B cell (primary cell): ENCODE results near the gene CA9. TPM values are rescaled to one million over a fixed set of nuclear protein-coding genes. Genes with fewer than 3 reads are reported as not detected.

Source experiments
- ATAC-seq: fragments of 200-7000 bp; cut with Tn5 transposase; one replicate; pipeline ENCODE4 v1.10.0; 2021; ENCODE audit warnings: low read depth, mild to moderate bottlenecking, moderate number of reproducible peaks, moderate library complexity
- CTCF ChIA-PET: fragments of 350-600 bp; sonication (Branson Sonifier 250); formaldehyde crosslinking; loops from one replicate; lab custom pipeline; 2021; ENCODE audit warnings: antibody characterized with exemption, inconsistent platforms; lab: Charles Lee
- POLR2A ChIA-PET: fragments of 350-600 bp; sonication (Branson Sonifier 250); formaldehyde crosslinking; loops from one replicate; lab custom pipeline; 2021; ENCODE audit warnings: antibody characterized with exemption; lab: Charles Lee
- DNase-seq: peaks from one replicate; pipeline ENCODE4 v3.0.0; 2013
- H2AFZ ChIP-seq: 2 replicates; pipeline ENCODE4 v1.6.1; 2012; ENCODE audit warnings: mild to moderate bottlenecking, low read depth, low read length; ENCODE audit not compliant: insufficient read depth, poor library complexity, severe bottlenecking
- H3K27ac ChIP-seq, 2 donors: 1 replicate in 1 of 2; 2 replicates in 1 of 2; pipeline ENCODE4 v1.5.1; 2012 to 2013; ENCODE audit warnings: low read length in 2 of 2, mild to moderate bottlenecking in 2 of 2, moderate library complexity in 1 of 2
- H3K27me3 ChIP-seq, 4 experiments: fragments of 200-600 bp in 1 of 4; sonication (generic) in 1 of 4; replicated peaks in 1 of 4; 1 replicate in 2 of 4; 2 replicates in 2 of 4; pipeline versions ENCODE4 v1.6.1 to v1.7.0; 2013 to 2016; ENCODE audit warnings: low read length in 3 of 4, mild to moderate bottlenecking in 2 of 4, mixed read lengths in 1 of 4, moderate library complexity in 1 of 4; ENCODE audit not compliant: insufficient read depth in 4 of 4, control insufficient read depth in 3 of 4; ENCODE audit errors: control extremely low read depth in 1 of 4
- H3K36me3 ChIP-seq, 2 experiments: replicated peaks in 1 of 2; 1 replicate in 1 of 2; 2 replicates in 1 of 2; pipeline versions ENCODE4 v1.6.1 to v1.7.1; 2013; ENCODE audit warnings: low read length in 1 of 2; ENCODE audit not compliant: insufficient read depth in 2 of 2, control insufficient read depth in 1 of 2; ENCODE audit errors: control extremely low read depth in 1 of 2, extremely low read depth in 1 of 2
- H3K4me1 ChIP-seq, 2 donors: fragments of 200-600 bp in 1 of 2; sonication (generic) in 1 of 2; 1 replicate in 1 of 2; 2 replicates in 1 of 2; pipeline versions ENCODE4 v1.5.1 to v1.6.1; 2013 to 2017; ENCODE audit warnings: low read length in 2 of 2; ENCODE audit not compliant: control insufficient read depth in 2 of 2, insufficient read depth in 2 of 2
- H3K4me2 ChIP-seq: replicated peaks from 2 replicates; pipeline ENCODE3; 2012; ENCODE audit warnings: mild to moderate bottlenecking, low read depth, low read length; ENCODE audit not compliant: poor library complexity, severe bottlenecking
- H3K4me3 ChIP-seq, 5 experiments: fragments of 200-600 bp in 1 of 5; sonication (generic) in 1 of 5; 1 replicate in 3 of 5; 2 replicates in 2 of 5; pipeline versions ENCODE4 v1.5.1 to v1.7.0; 2011 to 2016; ENCODE audit warnings: low read length in 4 of 5, mild to moderate bottlenecking in 4 of 5, low read depth in 2 of 5, control low read depth in 1 of 5, moderate library complexity in 1 of 5; ENCODE audit not compliant: insufficient read depth in 1 of 5; ENCODE audit errors: control extremely low read depth in 1 of 5, extremely low read depth in 1 of 5
- H3K79me2 ChIP-seq: fragments of 200-600 bp; sonication (generic); one replicate; pipeline ENCODE4 v1.6.0; 2016; ENCODE audit warnings: low read length; ENCODE audit not compliant: control insufficient read depth, insufficient read depth
- H3K9ac ChIP-seq: fragments of 200-600 bp; sonication (generic); 2 replicates; pipeline ENCODE4 v1.6.1; 2017; ENCODE audit warnings: mild to moderate bottlenecking, low read length, moderate library complexity
- H3K9me3 ChIP-seq, 3 donors: one replicate each; pipeline versions ENCODE4 v1.6.1 to v1.7.1; 2013; ENCODE audit warnings: low read length in 2 of 3; ENCODE audit not compliant: control insufficient read depth in 2 of 3, insufficient read depth in 1 of 3; ENCODE audit errors: control extremely low read depth in 1 of 3
- H4K20me1 ChIP-seq: 2 replicates; pipeline ENCODE4 v1.6.0; 2012; ENCODE audit warnings: mild to moderate bottlenecking, low read length; ENCODE audit not compliant: insufficient read depth, control insufficient read depth, poor library complexity, severe bottlenecking
- H3K27ac Mint-ChIP-seq: one replicate; pipeline ENCODE4 v1.8.0; 2021; ENCODE audit warnings: mixed read lengths
- H3K27me3 Mint-ChIP-seq: one replicate; pipeline ENCODE4 v1.8.0; 2021; ENCODE audit warnings: mixed read lengths
- H3K4me1 Mint-ChIP-seq: one replicate; pipeline ENCODE4 v1.8.0; 2021; ENCODE audit warnings: mixed read lengths
- H3K4me3 Mint-ChIP-seq: one replicate; pipeline ENCODE4 v1.8.0; 2021; ENCODE audit warnings: mixed read lengths
- H3K9me3 Mint-ChIP-seq: one replicate; pipeline ENCODE4 v1.8.0; 2022; ENCODE audit warnings: mixed read lengths; ENCODE audit not compliant: insufficient read depth
- EZH2 ChIP-seq: IDR thresholded peaks from 2 replicates; pipeline ENCODE4 v1.6.1; 2012; ENCODE audit warnings: borderline replicate concordance, low read depth, mild to moderate bottlenecking, moderate library complexity, low read length; ENCODE audit not compliant: insufficient read depth, poor library complexity, severe bottlenecking
- WGBS: methylation state at CpG from one replicate; pipeline ENCODE4 v1.1.5; 2013; ENCODE audit warnings: missing lambda C conversion rate; ENCODE audit not compliant: insufficient coverage; 5-methylcytosine and 5-hydroxymethylcytosine counted together
- intact Hi-C: fragments of 100-400 bp; cut with micrococcal nuclease; formaldehyde crosslinking; loops from one replicate; pipeline ENCODE4 v1.10.0; 2022
- polyA plus RNA-seq: library from polyadenylated mRNA; depleted of rRNA; stranded (reverse); fragments of >200 nt; gene quantifications from 2 replicates; pipeline ENCODE4 v1.2.3, GENCODE V29; 2012
- total RNA-seq, 2 donors: library from RNA; stranded (reverse); fragments of 120-200 nt in 1 of 2; gene quantifications; 1 replicate in 1 of 2; 2 replicates in 1 of 2; pipeline versions ENCODE4 v1.2.3 to v1.2.4, GENCODE V29; 2013 to 2022
- TF ChIP-seq, protein P1 (sequence below): fragments of 200-600 bp; IDR thresholded peaks from one replicate; pipeline ENCODE4 v1.8.0; 2022; ENCODE audit warnings: antibody characterized with exemption, mild to moderate bottlenecking

The CA9 gene
- total and polyA plus RNA-seq, 2 donors (not counting 1 experiment from before 2014, with no cell fraction given) = not detected

GRCh38 chr9:35729700-35730485, 56.2 kb downstream of the CA9 start:
- Mint-ChIP-seq H3K4me3 (no peak overlapping the region), H3K4me1 (peaks cover 13% of the 10 kb centered on the region), H3K9me3 (no peaks in the 10 kb centered on the region), H3K27me3 (no peaks in the 10 kb centered on the region), H3K27ac (no peak overlapping the region)
- Histone ChIP-seq H3K4me1 (peaks cover 63 to 67% of the 10 kb centered on the region in 2 donors), H4K20me1 (peaks cover 52% of the 10 kb centered on the region), H3K36me3 (peaks cover under 1 to 37% of the 10 kb centered on the region in 2 experiments), H3K4me2 (peak overlapping the region; percentile 89), H3K27me3 (no peaks in the 10 kb centered on the region), H3K79me2 (peaks cover 80% of the 10 kb centered on the region), H3K27ac (peak overlapping the region in 1 of 2 donors; percentile 92), H3K9me3 (no peaks in the 10 kb centered on the region), H2AFZ (peak overlapping the region; percentile 25), H3K4me3 (peak overlapping the region; percentile 16 to 86 (median 52)), H3K9ac (peak overlapping the region; percentile 84)
- TF ChIP-seq, protein P1, sequence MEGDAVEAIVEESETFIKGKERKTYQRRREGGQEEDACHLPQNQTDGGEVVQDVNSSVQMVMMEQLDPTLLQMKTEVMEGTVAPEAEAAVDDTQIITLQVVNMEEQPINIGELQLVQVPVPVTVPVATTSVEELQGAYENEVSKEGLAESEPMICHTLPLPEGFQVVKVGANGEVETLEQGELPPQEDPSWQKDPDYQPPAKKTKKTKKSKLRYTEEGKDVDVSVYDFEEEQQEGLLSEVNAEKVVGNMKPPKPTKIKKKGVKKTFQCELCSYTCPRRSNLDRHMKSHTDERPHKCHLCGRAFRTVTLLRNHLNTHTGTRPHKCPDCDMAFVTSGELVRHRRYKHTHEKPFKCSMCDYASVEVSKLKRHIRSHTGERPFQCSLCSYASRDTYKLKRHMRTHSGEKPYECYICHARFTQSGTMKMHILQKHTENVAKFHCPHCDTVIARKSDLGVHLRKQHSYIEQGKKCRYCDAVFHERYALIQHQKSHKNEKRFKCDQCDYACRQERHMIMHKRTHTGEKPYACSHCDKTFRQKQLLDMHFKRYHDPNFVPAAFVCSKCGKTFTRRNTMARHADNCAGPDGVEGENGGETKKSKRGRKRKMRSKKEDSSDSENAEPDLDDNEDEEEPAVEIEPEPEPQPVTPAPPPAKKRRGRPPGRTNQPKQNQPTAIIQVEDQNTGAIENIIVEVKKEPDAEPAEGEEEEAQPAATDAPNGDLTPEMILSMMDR = peak; percentile 53
- no peak for TF ChIP-seq EZH2
- 11% methylated on average over 6 of the region's 6 CpGs for WGBS
- CTCF ChIA-PET = interaction anchor here (0.6 to 9.7 kb wide), 20 partner anchors 10 to 153 kb away, joined by 3 to 142 read pairs (median 8); partner anchors contain the start of genes CCDC107, GBA2, HINT2 and RGP1
- intact Hi-C loops = loop anchor here (5.0 to 10.0 kb wide), 5 partner anchors 462 to 1913 kb away; partner anchors contain the start of genes CLTA, DNAI1, FAM219A and FANCG
- DNase-seq (peak; percentile 55), ATAC-seq (no peak)
- POLR2A ChIA-PET = interaction anchor here (0.5 to 4.4 kb wide), 2 partner anchors 11 to 116 kb away, joined by 3 to 21 read pairs; no protein-coding TSS in a partner anchor
